GM12878 (cell line): Measurements from ENCODE around the gene NHSL2.

ENCODE experiments used
- MXI1 ChIP-seq: fragments of 150-350 bp; IDR thresholded peaks from 2 replicates; pipeline ENCODE4 v1.6.1; 2011; ENCODE audit warnings: low read depth, mild to moderate bottlenecking, inconsistent platforms, low read length, improper control_type of control experiment
- SMARCA5 ChIP-seq: fragments of 450-650 bp; IDR thresholded peaks from 2 replicates; pipeline ENCODE4 v1.6.1; 2017; ENCODE audit warnings: mild to moderate bottlenecking
- TF ChIP-seq, protein P1 (sequence below), 3 experiments: IDR thresholded peaks in 2 of 3; conservative IDR thresholded peaks in 1 of 3; 2 replicates each; pipeline ENCODE4 v1.5.1; 2011; ENCODE audit warnings: low read depth in 3 of 3, low read length in 3 of 3, mild to moderate bottlenecking in 3 of 3, control low read depth in 2 of 3, moderate library complexity in 2 of 3, inconsistent platforms in 1 of 3, mixed read lengths in 1 of 3; ENCODE audit not compliant: control insufficient read depth in 2 of 3, insufficient read depth in 1 of 3; ENCODE audit errors: extremely low read depth in 1 of 3

DNA sequence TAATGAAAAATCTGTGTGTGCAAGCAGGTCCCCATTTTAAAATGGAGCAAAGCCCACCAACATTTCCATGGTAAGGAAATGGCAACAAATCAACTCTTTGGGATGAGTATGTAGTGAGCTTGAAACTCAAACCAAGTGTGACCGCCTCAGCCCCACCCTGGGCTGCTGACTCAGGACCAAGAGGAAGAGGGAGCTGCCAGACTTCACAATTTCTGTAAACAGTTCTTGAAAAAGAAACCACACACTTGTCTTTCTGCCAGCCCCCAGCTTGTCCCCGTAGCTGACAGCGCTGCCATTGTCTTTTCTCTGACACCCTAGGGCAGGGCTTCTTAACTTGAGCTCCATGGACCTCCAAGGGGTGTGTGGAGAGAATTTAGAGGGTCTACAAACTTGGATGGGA is 210.7 kb downstream of the NHSL2 start:
- TF ChIP-seq, protein P1, sequence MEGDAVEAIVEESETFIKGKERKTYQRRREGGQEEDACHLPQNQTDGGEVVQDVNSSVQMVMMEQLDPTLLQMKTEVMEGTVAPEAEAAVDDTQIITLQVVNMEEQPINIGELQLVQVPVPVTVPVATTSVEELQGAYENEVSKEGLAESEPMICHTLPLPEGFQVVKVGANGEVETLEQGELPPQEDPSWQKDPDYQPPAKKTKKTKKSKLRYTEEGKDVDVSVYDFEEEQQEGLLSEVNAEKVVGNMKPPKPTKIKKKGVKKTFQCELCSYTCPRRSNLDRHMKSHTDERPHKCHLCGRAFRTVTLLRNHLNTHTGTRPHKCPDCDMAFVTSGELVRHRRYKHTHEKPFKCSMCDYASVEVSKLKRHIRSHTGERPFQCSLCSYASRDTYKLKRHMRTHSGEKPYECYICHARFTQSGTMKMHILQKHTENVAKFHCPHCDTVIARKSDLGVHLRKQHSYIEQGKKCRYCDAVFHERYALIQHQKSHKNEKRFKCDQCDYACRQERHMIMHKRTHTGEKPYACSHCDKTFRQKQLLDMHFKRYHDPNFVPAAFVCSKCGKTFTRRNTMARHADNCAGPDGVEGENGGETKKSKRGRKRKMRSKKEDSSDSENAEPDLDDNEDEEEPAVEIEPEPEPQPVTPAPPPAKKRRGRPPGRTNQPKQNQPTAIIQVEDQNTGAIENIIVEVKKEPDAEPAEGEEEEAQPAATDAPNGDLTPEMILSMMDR (IDR thresholded peaks at IDR 0.05 in 2 of 3, conservative IDR thresholded peaks at IDR 0.05 in 1 of 3; ENCODE audit: control insufficient read depth in 2 of 3, extremely low read depth in 1 of 3, insufficient read depth in 1 of 3, low read depth in 3 of 3, low read length in 3 of 3): no peak
- TF ChIP-seq MXI1 (no peak), SMARCA5 (no peak)
